H1 (cell line): ENCODE data around the gene BPIFB4. TPM values are rescaled to one million over a fixed set of nuclear protein-coding genes. Genes with fewer than 3 reads are reported as not detected.

Experiments
- CTCF ChIA-PET: fragments of 300-600 bp; sonication (Branson Sonifier 250); formaldehyde crosslinking; loops from one replicate; lab custom pipeline; 2021; ENCODE audit not compliant: partially characterized antibody; lab: Charles Lee
- POLR2A ChIA-PET: fragments of 300-600 bp; sonication (Branson Sonifier 250); formaldehyde crosslinking; loops from one replicate; lab custom pipeline; 2021; ENCODE audit warnings: inconsistent platforms; ENCODE audit not compliant: partially characterized antibody; lab: Charles Lee
- DNase-seq, 2 experiments: peaks; one replicate each; pipeline versions ENCODE4 v3.0.0 to v3.0.0-alpha.2; 2010 to 2022; ENCODE audit warnings: low spot score in 2 of 2, low read depth in 1 of 2, mixed read lengths in 1 of 2
- FAIRE-seq: peaks from 2 replicates; lab custom pipeline; 2011; peaks lifted over from hg19 to GRCh38; lab: Jason Lieb, UNC
- H2AFZ ChIP-seq: 2 replicates; pipeline ENCODE4 v1.8.1; 2012; ENCODE audit warnings: low read length, inconsistent platforms
- H2AK5ac ChIP-seq: 2 replicates; pipeline ENCODE4 v1.6.1; 2013; ENCODE audit warnings: low read depth, low read length
- H2BK120ac ChIP-seq: replicated peaks from 2 replicates; pipeline ENCODE3; 2013; ENCODE audit warnings: low read depth, low read length, inconsistent platforms
- H2BK12ac ChIP-seq: 2 replicates; pipeline ENCODE4 v1.6.1; 2013; ENCODE audit warnings: low read depth, low read length
- H2BK15ac ChIP-seq: 2 replicates; pipeline ENCODE4 v1.6.1; 2013; ENCODE audit warnings: low read length
- H2BK20ac ChIP-seq: 2 replicates; pipeline ENCODE4 v1.6.1; 2013; ENCODE audit warnings: low read length
- H2BK5ac ChIP-seq: 2 replicates; pipeline ENCODE4 v1.6.1; 2013; ENCODE audit warnings: low read depth, low read length
- H3K14ac ChIP-seq: 2 replicates; pipeline ENCODE4 v1.6.1; 2013; ENCODE audit warnings: inconsistent platforms; ENCODE audit not compliant: insufficient read length
- H3K18ac ChIP-seq: 2 replicates; pipeline ENCODE4 v1.6.1; 2013; ENCODE audit warnings: low read length; ENCODE audit errors: extremely low read depth
- H3K23ac ChIP-seq: 2 replicates; pipeline ENCODE4 v1.6.1; 2013; ENCODE audit warnings: inconsistent platforms; ENCODE audit not compliant: insufficient read length
- H3K23me2 ChIP-seq: 2 replicates; pipeline ENCODE4 v1.6.1; 2013; ENCODE audit warnings: low read depth, low read length
- H3K27ac ChIP-seq: 2 replicates; pipeline ENCODE4 v1.6.1; 2011; ENCODE audit warnings: low read depth, low read length, inconsistent platforms
- H3K27me3 ChIP-seq, 4 experiments: replicated peaks in 1 of 4; 1 replicate in 1 of 4; 2 replicates in 3 of 4; pipeline versions ENCODE4 v1.6.1 to v1.8.1; 2011 to 2013; ENCODE audit warnings: low read length in 3 of 4, mild to moderate bottlenecking in 3 of 4, inconsistent platforms in 2 of 4, mixed read lengths in 2 of 4, moderate library complexity in 1 of 4; ENCODE audit not compliant: control insufficient read depth in 3 of 4, insufficient read depth in 3 of 4; ENCODE audit errors: extremely low read depth in 1 of 4
- H3K36me3 ChIP-seq, 4 experiments: 2 replicates each; pipeline versions ENCODE4 v1.6.1 to v1.8.1; 2011 to 2013; ENCODE audit warnings: mild to moderate bottlenecking in 4 of 4, low read length in 3 of 4, moderate library complexity in 2 of 4, control low read depth in 1 of 4, inconsistent platforms in 1 of 4; ENCODE audit not compliant: insufficient read depth in 4 of 4, control insufficient read depth in 2 of 4
- H3K4ac ChIP-seq: replicated peaks from 2 replicates; pipeline ENCODE3; 2013; ENCODE audit warnings: low read length, low read depth, mixed read lengths, inconsistent platforms; ENCODE audit not compliant: insufficient read length
- H3K4me1 ChIP-seq, 4 experiments: replicated peaks in 1 of 4; 1 replicate in 1 of 4; 2 replicates in 3 of 4; pipeline versions ENCODE4 v1.6.1 to v1.8.1; 2011 to 2013; ENCODE audit warnings: low read length in 3 of 4, inconsistent platforms in 2 of 4, mixed read lengths in 1 of 4; ENCODE audit not compliant: insufficient read depth in 4 of 4, control insufficient read depth in 3 of 4
- H3K4me2 ChIP-seq, 2 experiments: 2 replicates each; pipeline versions ENCODE4 v1.6.1 to v1.8.1; 2011 to 2013; ENCODE audit warnings: low read depth in 2 of 2, low read length in 2 of 2, control low read depth in 1 of 2, inconsistent platforms in 1 of 2, mild to moderate bottlenecking in 1 of 2; ENCODE audit not compliant: insufficient read depth in 1 of 2
- H3K4me3 ChIP-seq, 4 experiments: fragments of 200-600, 300-600 bp in 1 of 4; sonication (generic), shearing (Covaris generic), sonication (Bioruptor Twin) in 1 of 4; 2 replicates each; pipeline versions ENCODE4 v1.5.1 to v1.8.1; 2011 to 2016; ENCODE audit warnings: low read length in 4 of 4, low read depth in 3 of 4, control low read depth in 2 of 4, inconsistent platforms in 2 of 4, mild to moderate bottlenecking in 2 of 4, mixed read lengths in 1 of 4, moderate library complexity in 1 of 4; ENCODE audit not compliant: insufficient read depth in 2 of 4; ENCODE audit errors: extremely low read depth in 1 of 4
- H3K56ac ChIP-seq: replicated peaks from 2 replicates; pipeline ENCODE3; 2013; ENCODE audit warnings: low read depth, mild to moderate bottlenecking, mixed read lengths, low read length, inconsistent platforms; ENCODE audit not compliant: insufficient read length
- H3K79me1 ChIP-seq: 2 replicates; pipeline ENCODE4 v1.6.1; 2013; ENCODE audit warnings: low read depth, low read length, control low read depth
- H3K79me2 ChIP-seq, 2 experiments: 2 replicates each; pipeline versions ENCODE4 v1.6.1 to v1.8.1; 2012 to 2013; ENCODE audit warnings: low read length in 2 of 2, mild to moderate bottlenecking in 2 of 2, inconsistent platforms in 1 of 2; ENCODE audit not compliant: insufficient read depth in 2 of 2, control insufficient read depth in 1 of 2
- H3K9ac ChIP-seq, 4 experiments: replicated peaks in 1 of 4; 1 replicate in 1 of 4; 2 replicates in 3 of 4; pipeline versions ENCODE4 v1.6.1 to v1.8.1; 2011 to 2013; ENCODE audit warnings: low read depth in 3 of 4, low read length in 3 of 4, control low read depth in 2 of 4, mild to moderate bottlenecking in 2 of 4, moderate library complexity in 2 of 4, inconsistent platforms in 1 of 4; ENCODE audit errors: extremely low read depth in 1 of 4
- H3K9me3 ChIP-seq, 2 experiments: 2 replicates each; pipeline versions ENCODE4 v1.6.1 to v1.8.1; 2012 to 2013; ENCODE audit warnings: mild to moderate bottlenecking in 2 of 2, moderate library complexity in 2 of 2, control low read depth in 1 of 2, inconsistent platforms in 1 of 2, low read depth in 1 of 2, low read length in 1 of 2, mixed read lengths in 1 of 2; ENCODE audit not compliant: insufficient read depth in 2 of 2
- H4K20me1 ChIP-seq, 2 experiments: replicated peaks in 1 of 2; 2 replicates each; pipeline versions ENCODE3 to v1.8.1; 2011 to 2013; ENCODE audit warnings: inconsistent platforms in 2 of 2, low read length in 2 of 2, mild to moderate bottlenecking in 1 of 2; ENCODE audit not compliant: insufficient read depth in 2 of 2, control insufficient read depth in 1 of 2
- H4K5ac ChIP-seq: 2 replicates; pipeline ENCODE4 v1.6.1; 2013; ENCODE audit warnings: low read length, low read depth, mixed read lengths, inconsistent platforms; ENCODE audit not compliant: insufficient read length
- H4K8ac ChIP-seq: 2 replicates; pipeline ENCODE4 v1.8.0; 2013; ENCODE audit warnings: mild to moderate bottlenecking, moderate library complexity, low read length, inconsistent platforms; ENCODE audit not compliant: insufficient read depth; ENCODE audit errors: extremely low read depth
- H4K91ac ChIP-seq: replicated peaks from 2 replicates; pipeline ENCODE3; 2013; ENCODE audit warnings: low read length, mixed read lengths, inconsistent platforms; ENCODE audit not compliant: insufficient read length
- CBX5 ChIP-seq: fragments of 300-800, 300-1000 bp; sonication (generic); IDR thresholded peaks from 2 replicates; pipeline ENCODE4 v1.7.1; 2016; ENCODE audit warnings: antibody characterized with exemption, low read length, low read depth
- SAP30 ChIP-seq: fragments of 300-600 bp; sonication (generic); IDR thresholded peaks from 2 replicates; pipeline ENCODE4 v1.7.1; 2012; ENCODE audit warnings: low read length, moderate library complexity, mild to moderate bottlenecking, inconsistent platforms; ENCODE audit not compliant: insufficient read depth, insufficient replicate concordance
- WGBS, 2 experiments: shearing (Covaris generic) in 1 of 2; methylation state at CpG; one replicate each; pipeline versions ENCODE4 v1.1.6 to v1.1.7; 2013 to 2015; ENCODE audit warnings: low lambda C conversion rate in 2 of 2, mixed read lengths in 2 of 2, inconsistent platforms in 1 of 2, low coverage in 1 of 2, missing lambda C conversion rate in 1 of 2; ENCODE audit not compliant: insufficient replicate concordance in 2 of 2, insufficient coverage in 1 of 2, insufficient read length in 1 of 2; ENCODE audit errors: extremely low coverage in 1 of 2, missing lambda C conversion rate in 1 of 2; 5-methylcytosine and 5-hydroxymethylcytosine counted together
- polyA plus RNA-seq, 7 experiments: library from polyadenylated mRNA; depleted of rRNA in 3 of 7; stranded (reverse) in 5 of 7; unstranded in 2 of 7; fragments of >200 nt in 5 of 7; fragments of 200-250 nt in 2 of 7; gene quantifications; 1 replicate in 5 of 7; 2 replicates in 1 of 7; 4 replicates in 1 of 7; pipeline versions ENCODE4 v1.2.1 to v1.2.3, GENCODE V29; 2011 to 2013; ENCODE audit warnings: missing spikeins in 2 of 7, mixed read lengths in 2 of 7
- total RNA-seq: library from RNA; stranded (reverse); fragmentation: NEBNext Ultra II Directional; extraction: Animal tissue kit (Norgen Biotek cat#: 25700); gene quantifications from 2 replicates; pipeline ENCODE4 v1.2.1, GENCODE V29; 2021

The BPIFB4 gene
- total and polyA plus RNA-seq, 2 of the 8 experiments (the other 6 are each of a cell fraction or from before 2014, with no cell fraction given): not detected

DNA sequence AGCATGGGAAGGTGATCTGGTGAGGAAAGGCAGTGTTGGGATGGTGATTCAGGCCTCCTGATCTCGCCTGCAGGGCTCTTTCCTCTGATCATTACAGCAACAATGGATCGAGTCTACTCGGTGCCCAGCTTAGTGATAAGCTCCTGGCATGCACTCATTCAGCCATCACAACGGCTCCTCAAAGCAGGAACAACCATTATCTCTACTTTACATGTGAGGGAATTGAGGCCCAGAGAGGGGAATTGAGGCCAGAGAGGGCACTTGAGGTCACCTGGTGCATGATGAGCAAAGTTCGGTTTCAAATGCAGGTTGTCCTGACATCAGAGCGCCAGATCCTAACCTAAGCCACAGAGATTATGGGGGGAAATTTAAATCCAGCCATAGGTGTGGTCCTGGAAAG lies 46.5 kb downstream of the BPIFB4 start:
- H3K4me2 ChIP-seq: no peak overlapping the region
- no peaks in the 10 kb centered on the region for H3K79me2 ChIP-seq
- no peak overlapping the region for H2BK20ac ChIP-seq
- no peak overlapping the region for H3K4me3 ChIP-seq
- H3K27ac ChIP-seq: no peak overlapping the region
- peak overlapping the region; percentile 32 for H4K91ac ChIP-seq
- ChIA-PET CTCF (interaction anchor here (1.9 kb wide), 1 partner anchor 30 kb away, joined by 4 read pairs; no protein-coding TSS in a partner anchor), POLR2A (interaction anchor here (1.1 kb wide), 1 partner anchor 32 kb away, joined by 3 read pairs; no protein-coding TSS in a partner anchor)
- no peak overlapping the region for H3K23ac ChIP-seq
- H3K9me3 ChIP-seq: peaks cover 3% of the 10 kb centered on the region in 2 experiments; a peak in 2 of 4 replicates
- no peak overlapping the region for H2BK12ac ChIP-seq
- H3K14ac ChIP-seq: peak overlapping the region; percentile 19
- no peak overlapping the region for H3K18ac ChIP-seq
- H4K20me1 ChIP-seq: peaks cover 0 to 2% of the 10 kb centered on the region in 2 experiments
- no peak overlapping the region for H3K56ac ChIP-seq
- 95% methylated on average over 6 of the region's 6 CpGs; no CpG with 5 or more reads in 1 of the 2 experiments for WGBS, 2 experiments
- H3K9ac ChIP-seq: no peak overlapping the region
- no peaks in the 10 kb centered on the region for H3K36me3 ChIP-seq
- DNase-seq (no peak), FAIRE-seq (no peak)
- no peak overlapping the region for H4K8ac ChIP-seq
- no peak overlapping the region for H4K5ac ChIP-seq
- H2BK15ac ChIP-seq: no peak overlapping the region
- no peak overlapping the region for H2BK120ac ChIP-seq
- H2AFZ ChIP-seq: no peak overlapping the region
- H2BK5ac ChIP-seq: no peak overlapping the region
- H3K27me3 ChIP-seq: no peaks in the 10 kb centered on the region
- no peaks in the 10 kb centered on the region for H3K4me1 ChIP-seq
- H2AK5ac ChIP-seq: no peak overlapping the region
- no peaks in the 10 kb centered on the region for H3K23me2 ChIP-seq
- no peak for TF ChIP-seq SAP30
- no peak for TF ChIP-seq CBX5
- TF ChIP-seq, all 59 proteins: peak for 0
- no peaks in the 10 kb centered on the region for H3K79me1 ChIP-seq
- no peak overlapping the region for H3K4ac ChIP-seq
